Progenitor cell of endocrine pancreas (in vitro differentiated cells): Measurements from ENCODE around the gene IL1RAP. TPM values are rescaled to one million over a fixed set of nuclear protein-coding genes. Genes with fewer than 3 reads are reported as not detected.

Source experiments
- DNase-seq: peaks from one replicate; pipeline ENCODE4 v3.0.0; 2021; ENCODE audit warnings: low spot score; ENCODE audit not compliant: unreplicated experiment
- H3K27ac Mint-ChIP-seq: 2 replicates; pipeline ENCODE4 v1.8.0; 2021; ENCODE audit warnings: mild to moderate bottlenecking, moderate library complexity, mixed read lengths
- H3K27me3 Mint-ChIP-seq: 2 replicates; pipeline ENCODE4 v1.8.0; 2021; ENCODE audit warnings: mixed read lengths
- H3K36me3 Mint-ChIP-seq: 2 replicates; pipeline ENCODE4 v1.8.0; 2022; ENCODE audit warnings: mixed read lengths; ENCODE audit not compliant: insufficient read depth
- H3K4me1 Mint-ChIP-seq: 2 replicates; pipeline ENCODE4 v1.8.0; 2021; ENCODE audit warnings: low read depth, mixed read lengths
- H3K4me3 Mint-ChIP-seq: 2 replicates; pipeline ENCODE4 v1.8.0; 2021; ENCODE audit warnings: low read depth, mild to moderate bottlenecking, moderate library complexity, mixed read lengths
- H3K9me3 Mint-ChIP-seq: 2 replicates; pipeline ENCODE4 v1.8.0; 2021; ENCODE audit warnings: low read depth, mixed read lengths
- total RNA-seq: library from RNA; stranded (reverse); gene quantifications from 2 replicates; pipeline ENCODE4 v1.2.1, GENCODE V29; 2021
- TF ChIP-seq, protein P1 (sequence below): fragments of 200-600 bp; sonication (generic); IDR thresholded peaks from one replicate; pipeline ENCODE4 v1.5.0; 2021; ENCODE audit warnings: antibody characterized with exemption, mild to moderate bottlenecking; ENCODE audit not compliant: unreplicated experiment

The IL1RAP gene
- total RNA-seq, 1 donor from 2014 or later = 20.0 TPM

GRCh38 chr3:190534986-190535385 is 21.1 kb downstream of the IL1RAP start:
- no peaks in the 10 kb centered on the region for H3K9me3 Mint-ChIP-seq
- peaks cover 2% of the 10 kb centered on the region for H3K36me3 Mint-ChIP-seq
- H3K4me3 Mint-ChIP-seq = no peak overlapping the region
- DNase-seq = no peak
- no peaks in the 10 kb centered on the region for H3K27me3 Mint-ChIP-seq
- H3K4me1 Mint-ChIP-seq = peaks cover 9% of the 10 kb centered on the region
- H3K27ac Mint-ChIP-seq = no peak overlapping the region
- TF ChIP-seq, protein P1, sequence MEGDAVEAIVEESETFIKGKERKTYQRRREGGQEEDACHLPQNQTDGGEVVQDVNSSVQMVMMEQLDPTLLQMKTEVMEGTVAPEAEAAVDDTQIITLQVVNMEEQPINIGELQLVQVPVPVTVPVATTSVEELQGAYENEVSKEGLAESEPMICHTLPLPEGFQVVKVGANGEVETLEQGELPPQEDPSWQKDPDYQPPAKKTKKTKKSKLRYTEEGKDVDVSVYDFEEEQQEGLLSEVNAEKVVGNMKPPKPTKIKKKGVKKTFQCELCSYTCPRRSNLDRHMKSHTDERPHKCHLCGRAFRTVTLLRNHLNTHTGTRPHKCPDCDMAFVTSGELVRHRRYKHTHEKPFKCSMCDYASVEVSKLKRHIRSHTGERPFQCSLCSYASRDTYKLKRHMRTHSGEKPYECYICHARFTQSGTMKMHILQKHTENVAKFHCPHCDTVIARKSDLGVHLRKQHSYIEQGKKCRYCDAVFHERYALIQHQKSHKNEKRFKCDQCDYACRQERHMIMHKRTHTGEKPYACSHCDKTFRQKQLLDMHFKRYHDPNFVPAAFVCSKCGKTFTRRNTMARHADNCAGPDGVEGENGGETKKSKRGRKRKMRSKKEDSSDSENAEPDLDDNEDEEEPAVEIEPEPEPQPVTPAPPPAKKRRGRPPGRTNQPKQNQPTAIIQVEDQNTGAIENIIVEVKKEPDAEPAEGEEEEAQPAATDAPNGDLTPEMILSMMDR = no peak

DNA sequence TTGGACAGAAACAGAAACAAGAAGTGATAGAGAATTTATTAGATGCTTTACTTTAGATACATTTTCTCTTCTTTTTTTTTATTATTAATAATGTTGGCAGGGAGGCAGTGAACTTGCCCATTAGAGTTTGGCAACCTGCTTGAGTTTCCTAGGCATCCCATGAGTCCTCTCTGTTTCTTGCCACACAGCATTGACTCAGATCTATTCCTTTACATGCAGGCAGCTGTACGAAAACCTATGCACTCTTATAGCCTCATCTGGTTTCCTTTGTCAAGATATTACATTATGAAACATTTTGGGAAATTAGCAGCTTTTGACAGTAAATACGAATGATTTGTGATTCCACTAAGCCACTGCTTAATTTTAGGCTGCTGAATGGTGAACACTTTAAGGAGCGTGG is 23.3 kb downstream of the IL1RAP start:
- Mint-ChIP-seq H3K27me3 (no peaks in the 10 kb centered on the region), H3K27ac (no peak overlapping the region), H3K9me3 (no peaks in the 10 kb centered on the region), H3K4me3 (no peak overlapping the region), H3K4me1 (peaks cover 14% of the 10 kb centered on the region), H3K36me3 (no peaks in the 10 kb centered on the region)
- TF ChIP-seq, protein P1 = no peak
- DNase-seq = no peak

GRCh38 chr3:190538288-190538687 is 24.4 kb downstream of the IL1RAP start:
- DNase-seq = no peak
- no peak overlapping the region for H3K27ac Mint-ChIP-seq
- TF ChIP-seq, protein P1 = no peak
- H3K4me1 Mint-ChIP-seq = peaks cover 15% of the 10 kb centered on the region
- H3K36me3 Mint-ChIP-seq = no peaks in the 10 kb centered on the region
- no peaks in the 10 kb centered on the region for H3K9me3 Mint-ChIP-seq
- no peak overlapping the region for H3K4me3 Mint-ChIP-seq
- H3K27me3 Mint-ChIP-seq = no peaks in the 10 kb centered on the region

- H3K27ac Mint-ChIP-seq = no peak overlapping the region
- no peaks in the 10 kb centered on the region for H3K9me3 Mint-ChIP-seq
- TF ChIP-seq, protein P1 = no peak
- H3K27me3 Mint-ChIP-seq = no peaks in the 10 kb centered on the region
- no peak for DNase-seq
- H3K4me3 Mint-ChIP-seq = no peak overlapping the region
- no peaks in the 10 kb centered on the region for H3K36me3 Mint-ChIP-seq
- H3K4me1 Mint-ChIP-seq = peaks cover 20% of the 10 kb centered on the region
Measured at GRCh38 chr3:190539526-190539925, 25.6 kb downstream of the IL1RAP start.

- H3K27me3 Mint-ChIP-seq = no peaks in the 10 kb centered on the region
Measured at GRCh38 chr3:190541008-190541407, 27.1 kb downstream of the IL1RAP start.

More at GRCh38 chr3:190541008-190541407, 27.1 kb downstream of the IL1RAP start:
- H3K9me3 Mint-ChIP-seq = no peaks in the 10 kb centered on the region
- peaks cover 20% of the 10 kb centered on the region for H3K4me1 Mint-ChIP-seq
- no peak for DNase-seq
- TF ChIP-seq, protein P1 = no peak
- no peak overlapping the region for H3K27ac Mint-ChIP-seq
- H3K4me3 Mint-ChIP-seq = no peak overlapping the region
- H3K36me3 Mint-ChIP-seq = no peaks in the 10 kb centered on the region
